AG08395 (cell line): ENCODE data around the gene RFFL.
A peak's percentile ranks its signal among the peaks of the same experiment; 100 is the strongest.

ENCODE experiments used
- DNase-seq: peaks from one replicate; pipeline ENCODE4 v3.0.0; 2012; ENCODE audit warnings: mixed read lengths, low spot score

RFFL gene

DNA sequence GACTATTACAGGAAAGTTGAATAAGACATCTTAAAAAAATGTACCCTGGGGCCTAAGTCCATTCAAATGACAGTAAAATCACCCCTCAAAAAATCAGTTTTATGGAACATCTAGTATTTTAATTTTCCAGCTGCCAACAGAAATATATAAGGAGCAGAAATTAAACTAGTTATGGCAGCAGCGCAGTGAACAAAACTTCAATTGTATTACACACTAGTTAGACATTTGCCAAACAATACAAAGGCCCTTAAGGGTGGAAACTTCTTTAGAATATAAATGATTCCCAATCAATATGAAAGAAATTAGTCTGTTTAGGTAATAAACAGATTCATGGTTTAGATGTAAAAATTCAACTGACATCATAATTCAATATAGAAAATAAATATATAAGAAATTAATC is 18.1 kb upstream of the RFFL start:
- DNase-seq, result no peak

DNA sequence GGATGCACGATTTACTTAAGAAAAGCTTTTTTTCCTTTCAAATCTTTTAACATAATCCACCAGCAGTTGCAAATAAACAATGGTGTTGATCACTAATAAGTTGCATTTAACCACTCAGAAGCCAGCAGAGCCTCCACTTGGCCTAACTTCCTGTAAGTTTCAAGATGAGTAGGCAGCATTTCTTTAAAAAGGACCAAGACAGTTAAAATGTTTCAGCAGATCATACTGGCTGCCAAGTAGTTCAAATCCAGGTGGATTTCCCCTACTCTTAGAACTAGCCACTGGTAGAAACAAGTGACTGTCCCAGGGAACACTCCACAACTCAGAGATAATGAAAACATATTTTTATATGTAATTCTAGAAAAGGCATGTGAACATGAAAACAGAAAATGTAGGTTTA is 17.0 kb upstream of the RFFL start:
- no peak for DNase-seq

DNA sequence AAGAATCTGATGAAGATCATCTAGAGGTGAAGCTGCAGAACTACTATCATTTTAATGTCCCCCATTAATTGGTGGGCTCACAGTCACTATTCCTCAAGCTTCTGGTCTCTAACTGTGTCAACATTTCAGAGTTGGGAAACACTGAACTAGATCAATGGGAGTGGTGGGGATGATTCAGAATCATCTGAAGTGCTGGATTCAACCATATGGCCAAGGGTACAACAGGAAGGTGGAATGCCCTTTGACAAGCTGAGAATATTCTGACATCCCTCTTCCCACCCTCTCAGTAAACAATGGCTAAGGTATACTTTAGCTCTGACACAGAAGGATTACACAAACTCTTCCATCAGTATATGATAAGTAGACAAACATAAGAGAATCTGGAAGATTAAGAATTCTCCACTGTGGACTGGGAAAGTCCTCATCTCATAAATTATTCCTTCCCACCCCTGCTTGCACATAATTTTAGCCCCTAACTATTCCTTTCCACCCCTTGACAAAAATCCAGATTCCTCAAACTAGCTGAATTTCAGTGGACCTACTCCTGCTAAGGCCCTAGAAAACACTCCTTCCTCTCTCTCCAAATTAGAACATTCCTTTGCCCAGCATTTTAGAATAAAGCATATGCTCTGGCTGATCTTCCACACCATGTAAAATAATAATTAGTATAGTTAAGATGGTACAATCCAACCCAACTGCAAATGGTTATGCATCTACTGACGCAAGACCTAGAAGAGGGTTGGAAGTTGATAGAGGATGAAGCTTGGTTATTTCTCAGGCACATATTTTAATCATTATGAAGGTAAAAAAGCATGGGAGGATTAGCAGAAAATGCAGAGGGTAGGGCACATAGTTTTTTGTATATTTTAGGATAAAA is 16.3 kb upstream of the RFFL start:
- DNase-seq, result no peak

DNA sequence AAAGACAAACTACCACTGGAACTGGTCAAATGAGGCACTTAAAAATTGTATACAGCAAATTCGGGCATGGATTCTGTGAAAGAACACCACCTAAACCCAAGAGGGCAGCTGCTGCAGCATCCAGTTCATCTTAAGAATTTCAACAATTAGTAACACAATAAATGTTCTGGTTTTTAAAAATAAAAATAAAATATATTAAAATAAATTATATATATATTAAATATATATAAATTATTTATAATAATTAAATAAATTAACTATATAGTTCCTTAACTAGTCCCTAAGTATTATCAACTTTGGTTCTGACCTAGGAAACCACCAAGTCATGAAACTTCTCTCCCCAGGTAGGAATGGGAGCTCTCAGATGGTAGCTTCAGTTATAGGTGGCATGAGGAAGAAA is 13.4 kb upstream of the RFFL start:
- DNase-seq, result no peak

DNA sequence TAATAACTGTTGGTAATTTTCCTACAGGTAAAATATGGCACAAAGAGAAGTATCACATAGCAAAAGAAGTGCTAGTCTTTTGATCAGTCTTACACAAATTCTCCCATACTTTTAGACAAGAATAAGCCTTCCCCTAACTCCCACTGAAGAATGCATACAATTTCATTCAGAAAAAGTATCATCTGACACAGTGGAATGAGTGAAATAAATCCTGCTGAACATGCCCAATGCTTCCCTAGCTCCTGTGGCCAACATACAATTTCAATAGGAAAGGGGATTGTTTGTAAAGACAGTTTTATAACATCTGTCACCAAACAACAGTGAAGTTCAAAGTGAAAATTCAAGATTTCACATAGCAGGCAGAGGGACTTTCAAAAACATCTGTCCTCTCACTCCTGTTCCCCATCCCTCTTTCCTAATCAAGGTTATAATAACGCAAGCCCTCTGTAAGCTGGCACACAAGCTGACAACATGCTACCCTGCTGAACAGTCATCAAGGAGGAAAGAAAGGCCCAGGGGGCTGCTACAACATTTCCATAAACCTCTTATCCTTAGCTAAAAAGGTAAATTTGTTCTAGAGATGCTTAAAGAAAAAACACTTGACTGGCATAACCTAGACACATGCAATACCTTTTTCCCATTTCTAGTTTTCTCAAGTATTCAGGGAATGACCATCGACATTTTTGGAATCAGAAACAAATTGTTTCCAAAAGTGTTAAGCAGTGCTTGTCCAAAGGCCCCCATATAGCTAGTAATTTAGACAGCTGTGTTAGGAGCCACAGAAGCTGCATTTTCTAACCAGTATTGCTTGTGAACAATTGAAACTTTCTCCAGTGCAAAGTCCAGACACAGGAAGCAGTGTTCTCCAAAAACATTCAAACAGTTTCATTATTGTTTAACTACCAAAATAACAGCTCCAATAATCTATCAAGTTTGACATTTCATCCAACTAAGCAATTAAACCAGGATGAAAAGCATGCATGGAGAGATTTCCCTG is 11.5 kb upstream of the RFFL start:
- DNase-seq, result no peak

DNA sequence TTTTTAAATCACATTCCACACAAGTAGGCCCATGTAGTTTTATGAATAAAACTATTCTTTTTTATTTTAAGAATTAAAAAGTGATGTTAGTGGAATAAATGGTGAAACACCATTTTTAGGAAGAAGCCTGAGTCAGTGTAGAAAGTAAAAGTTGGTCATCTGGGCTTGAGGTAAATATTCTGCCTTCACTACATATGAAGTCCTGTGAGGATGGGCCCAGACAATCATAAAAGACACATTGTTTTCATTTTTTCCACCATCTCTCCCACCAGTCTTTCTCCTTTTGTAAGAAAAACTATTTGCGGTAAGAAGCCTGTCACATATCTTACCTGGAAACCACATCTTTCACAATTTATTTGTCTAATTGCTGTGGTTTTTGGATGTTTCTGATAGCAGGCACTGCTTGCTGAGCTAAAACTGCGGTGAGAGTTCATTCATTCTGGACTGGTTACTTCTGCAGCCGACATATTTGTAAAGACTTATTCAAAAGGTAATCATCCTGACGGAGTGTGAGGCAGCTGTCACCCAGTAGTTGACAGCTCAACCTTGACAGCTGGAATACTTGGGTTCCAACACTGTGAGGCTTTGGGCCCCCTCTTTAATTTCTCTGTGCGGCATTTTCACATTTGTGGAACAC is 10.6 kb upstream of the RFFL start:
- DNase-seq, result no peak

DNA sequence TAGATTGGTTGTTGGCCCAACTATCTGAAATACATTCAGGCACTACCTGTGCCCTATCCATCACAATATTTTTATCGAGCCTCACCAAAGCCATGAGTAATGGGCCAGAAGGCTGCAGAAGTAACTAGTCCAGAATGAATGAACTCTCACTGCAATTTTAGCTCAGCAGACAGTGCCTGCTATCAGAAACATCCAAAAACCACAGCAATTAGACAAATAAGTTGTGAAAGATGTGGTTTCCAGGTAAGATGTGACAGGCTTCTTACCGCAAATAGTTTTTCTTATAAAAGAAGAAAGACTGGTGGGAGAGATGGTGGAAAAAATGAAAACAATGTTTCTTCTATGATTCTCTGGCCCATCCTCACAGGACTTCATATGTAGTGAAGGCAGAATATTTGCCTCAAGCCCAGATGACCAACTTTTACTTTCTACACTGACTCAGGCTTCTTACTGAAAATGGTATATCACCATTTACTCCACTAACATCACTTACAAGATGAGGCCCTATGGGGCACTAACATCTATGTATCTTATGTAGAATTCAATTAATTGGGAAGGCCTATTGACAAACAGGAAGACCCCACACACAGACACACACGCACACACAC is 9.8 kb upstream of the RFFL start:
- DNase-seq, result no peak

DNA sequence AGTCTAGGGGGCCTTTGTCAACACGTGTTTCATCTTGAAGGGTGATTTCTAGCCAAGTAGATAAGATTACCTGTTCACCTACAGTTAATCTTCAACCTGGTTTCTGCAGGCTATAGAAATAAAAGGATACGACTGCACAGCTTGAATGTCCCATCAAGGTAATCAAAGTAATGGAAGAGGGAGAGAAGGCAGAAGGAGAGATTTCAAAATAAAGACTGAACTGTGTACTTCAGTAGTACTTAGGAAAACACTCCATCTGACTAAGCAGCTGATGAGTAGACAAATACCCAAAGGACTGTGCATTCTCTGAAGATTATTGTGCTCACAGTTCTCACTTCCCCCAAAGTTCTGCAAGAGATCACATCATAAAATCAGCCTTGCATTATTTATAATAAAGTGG is 5.8 kb upstream of the RFFL start:
- peak; percentile 62 for DNase-seq

DNA sequence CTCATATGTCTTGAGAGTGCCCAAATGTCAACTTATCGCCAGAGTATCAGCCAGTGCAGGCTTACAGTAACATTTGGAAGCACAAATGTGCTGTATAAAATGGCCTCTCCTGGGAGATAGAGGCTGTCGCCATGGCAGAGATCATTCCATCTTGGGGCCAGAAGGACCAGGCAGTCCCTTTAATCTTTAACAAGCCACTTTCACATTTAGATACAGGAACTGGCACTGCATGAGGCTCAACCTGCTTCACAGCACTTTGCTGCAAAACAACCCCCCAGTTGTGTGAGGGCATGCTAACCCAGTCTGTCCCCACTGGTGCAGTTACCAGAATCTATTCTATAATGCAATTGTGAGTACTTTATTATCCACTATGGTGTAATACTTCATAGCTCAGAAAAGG is 4.7 kb upstream of the RFFL start:
- no peak for DNase-seq

DNA sequence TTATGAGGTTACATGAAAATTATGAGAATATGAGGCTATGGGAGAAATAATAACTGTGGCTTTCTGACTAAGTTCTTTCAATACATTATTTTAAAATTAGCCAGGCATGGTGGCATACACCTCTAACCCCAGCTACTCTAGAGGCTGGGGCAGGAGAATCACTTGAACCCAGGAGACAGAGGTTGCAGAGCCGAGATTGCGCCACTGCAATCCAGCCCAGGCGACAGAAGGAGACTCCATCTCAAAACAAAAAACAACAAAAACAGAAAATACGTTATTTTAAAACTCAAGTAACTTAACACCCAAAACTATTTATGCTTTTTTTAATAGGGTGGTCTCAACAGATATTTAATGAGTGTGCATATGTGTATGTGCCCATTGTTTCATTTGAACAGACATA is 2.4 kb upstream of the RFFL start:
- DNase-seq, result no peak

DNA sequence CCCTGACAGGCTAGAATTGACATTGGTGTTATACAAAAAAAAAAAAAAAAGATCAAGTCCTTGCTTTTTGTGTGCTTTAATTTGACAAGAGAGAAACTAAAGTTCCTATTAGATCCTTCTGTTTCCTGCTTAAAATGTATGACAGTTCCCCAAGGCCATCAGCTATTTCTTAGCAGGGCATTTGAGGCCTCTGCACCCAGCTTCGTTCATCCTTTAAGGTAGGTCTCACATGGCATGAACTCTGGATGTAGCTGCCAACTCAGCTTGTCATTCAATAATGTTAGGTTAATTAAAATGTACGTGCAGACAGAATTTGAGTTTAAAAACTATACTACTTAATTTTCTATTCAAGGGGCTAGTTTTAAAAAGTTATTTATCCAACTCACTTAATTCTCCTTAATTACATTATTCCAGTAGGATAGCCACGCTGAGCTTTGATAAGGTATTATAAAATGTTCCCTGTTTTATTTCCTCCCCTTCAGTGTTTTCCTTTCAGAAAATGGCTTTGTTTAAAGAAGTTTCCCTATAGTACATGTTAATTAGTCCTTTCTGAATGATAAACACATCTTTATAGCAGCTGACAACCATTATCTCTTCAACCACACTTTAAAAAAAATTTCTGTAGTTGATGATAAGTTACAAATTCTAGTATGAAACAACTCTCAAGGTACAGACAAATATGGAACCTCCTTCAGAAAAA is 1.2 kb upstream of the RFFL start:
- no peak for DNase-seq

DNA sequence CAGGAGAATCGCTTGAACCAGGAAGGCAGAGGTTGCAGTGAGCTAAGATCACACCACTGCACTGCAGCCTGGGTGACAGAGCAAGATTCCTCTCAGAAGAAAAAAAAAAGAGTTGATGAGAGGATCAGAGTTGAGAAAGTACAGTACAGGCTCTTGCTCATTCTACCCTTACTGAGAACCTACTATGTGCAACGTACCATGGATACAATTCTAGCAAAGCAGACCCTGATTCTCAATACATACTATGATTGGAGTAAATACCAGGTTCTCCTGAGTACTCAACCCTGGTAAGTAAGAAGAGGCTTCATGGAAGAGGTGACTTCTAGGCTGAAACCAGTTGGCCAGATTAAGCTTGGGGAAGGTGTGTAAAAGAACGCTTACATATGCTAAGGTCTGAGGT is 1.2 kb downstream of the RFFL start:
- DNase-seq, result no peak

DNA sequence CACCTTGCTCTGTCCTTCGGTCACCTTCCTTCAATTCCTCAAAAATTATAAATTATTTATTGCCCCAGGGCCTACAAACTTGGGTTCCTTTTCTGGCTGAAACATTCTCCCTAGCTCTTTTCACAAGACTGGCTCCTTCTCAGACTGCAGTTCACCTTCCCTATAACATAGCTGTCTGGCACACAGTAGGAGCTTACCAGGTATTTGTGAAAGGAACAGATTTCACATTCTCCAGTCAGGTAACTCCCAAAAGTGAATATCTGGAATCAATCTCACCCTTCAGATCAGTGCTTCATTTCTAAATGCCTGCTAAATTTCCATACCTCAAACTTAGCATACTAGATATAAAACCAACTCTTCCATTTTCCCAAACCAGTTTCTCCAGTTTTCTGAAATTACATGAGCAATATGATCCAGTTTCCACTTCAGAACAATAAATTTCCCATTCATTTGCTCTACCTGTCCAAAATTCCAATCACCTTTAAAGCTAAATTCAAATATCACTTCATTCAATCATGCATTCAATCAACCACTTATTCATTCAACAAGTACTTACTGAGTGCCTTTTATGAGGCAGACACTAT is 6.1 kb downstream of the RFFL start:
- DNase-seq, result no peak

DNA sequence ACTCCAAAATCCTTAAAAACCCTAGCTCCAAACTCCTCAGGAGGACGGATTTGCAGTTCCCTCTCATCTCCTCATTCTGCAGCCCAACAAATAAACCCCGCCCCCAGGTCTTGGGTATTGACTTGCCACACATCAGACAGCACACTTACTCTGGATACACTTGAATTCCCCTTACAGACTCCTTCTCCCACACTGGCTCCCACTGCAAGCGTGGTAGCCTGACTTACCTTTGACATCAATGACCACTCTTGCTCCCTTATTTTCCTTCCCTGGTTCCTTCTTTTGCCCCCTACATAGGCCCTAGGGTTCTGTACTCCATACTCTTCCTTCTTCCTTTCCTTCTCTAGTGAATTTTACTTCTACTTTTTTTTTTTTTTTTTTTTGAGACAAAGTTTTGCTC is 7.5 kb downstream of the RFFL start:
- DNase-seq, result no peak

DNA sequence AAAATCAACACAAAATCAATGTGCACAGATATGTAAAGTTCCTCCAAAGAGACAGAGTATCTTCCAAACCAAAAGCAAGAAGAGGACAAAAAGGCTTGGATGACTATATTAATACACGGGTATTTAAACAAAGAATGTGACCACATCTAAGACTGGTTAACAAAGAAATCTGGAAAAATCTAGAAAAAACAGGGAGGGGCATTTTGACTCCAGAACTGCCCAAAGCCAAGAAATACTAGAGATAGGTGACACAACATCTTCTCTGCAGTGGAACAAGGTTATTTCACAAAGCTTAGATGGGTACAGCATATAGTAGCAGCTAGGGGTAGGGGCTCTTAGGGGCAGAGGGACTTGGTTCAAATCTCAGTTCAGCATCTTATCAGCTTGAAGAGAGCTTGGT is 10.3 kb downstream of the RFFL start:
- DNase-seq, result no peak

DNA sequence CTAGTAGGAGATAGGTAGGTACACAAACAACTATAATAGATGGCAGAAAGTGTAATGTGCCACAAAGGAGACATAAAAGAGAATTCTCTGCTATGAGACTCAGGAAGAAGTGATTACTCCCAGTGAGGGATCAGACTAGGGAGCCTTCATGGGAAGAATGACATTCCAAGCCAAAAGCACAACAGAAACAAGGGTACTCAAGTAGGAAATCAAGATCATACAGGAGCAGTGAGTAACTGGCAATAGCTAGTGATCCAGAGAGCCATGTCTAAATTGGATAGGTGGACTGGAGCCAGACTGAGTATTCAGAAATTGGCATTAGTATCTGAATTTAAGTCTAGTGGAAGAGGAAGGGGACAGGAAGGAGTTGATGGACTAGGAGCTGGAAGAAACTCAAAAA is 10.7 kb downstream of the RFFL start:
- DNase-seq, result no peak

DNA sequence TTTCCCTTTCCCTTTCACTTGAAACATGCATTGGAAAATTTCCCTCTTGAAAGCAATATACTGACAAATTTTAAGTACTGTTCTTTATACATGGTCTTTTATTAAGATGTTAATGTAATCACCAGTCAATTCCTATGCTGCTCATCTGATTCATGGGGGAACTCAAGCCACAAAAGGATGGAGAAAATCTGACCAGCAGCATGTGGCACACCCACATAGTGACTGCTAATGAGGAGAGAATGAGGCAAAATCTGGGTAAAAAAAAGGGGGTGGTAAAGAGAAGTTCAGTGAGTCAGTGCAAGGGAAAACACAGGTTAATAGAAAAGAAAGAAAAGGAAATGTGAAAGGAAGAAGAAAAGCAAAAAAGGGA is 11.3 kb downstream of the RFFL start:
- DNase-seq, result peak; percentile 26

DNA sequence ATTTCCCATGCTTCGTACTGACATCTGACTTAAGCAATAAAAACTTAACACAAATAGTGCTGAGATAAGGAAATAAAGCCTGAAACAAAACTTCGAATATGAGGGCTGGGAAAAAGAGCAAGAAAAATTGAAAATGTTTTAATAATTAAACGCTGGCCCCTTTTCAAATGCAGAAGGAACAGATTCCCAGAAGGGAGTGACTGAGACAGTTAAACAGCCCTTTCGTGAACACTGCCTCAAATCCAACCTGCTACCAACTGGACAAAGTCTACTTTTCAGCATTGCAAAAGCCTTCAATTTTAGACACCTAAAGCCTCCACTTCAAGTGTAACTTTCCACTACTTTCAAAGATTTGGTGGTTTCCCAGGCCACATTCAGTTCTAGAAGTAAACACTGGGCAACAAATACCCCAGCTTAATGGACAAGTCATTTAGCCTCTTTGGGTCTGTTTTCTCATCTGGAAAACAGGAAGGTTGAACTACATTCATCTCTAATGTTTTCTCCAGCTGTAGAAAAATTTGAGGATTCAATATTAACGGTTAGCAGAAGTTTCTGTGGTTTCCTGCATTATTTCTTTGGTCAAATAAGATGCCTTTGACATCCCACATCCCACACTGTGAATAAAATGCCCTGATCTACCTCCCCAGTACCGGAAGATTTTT is 11.8 kb downstream of the RFFL start:
- DNase-seq, result no peak

DNA sequence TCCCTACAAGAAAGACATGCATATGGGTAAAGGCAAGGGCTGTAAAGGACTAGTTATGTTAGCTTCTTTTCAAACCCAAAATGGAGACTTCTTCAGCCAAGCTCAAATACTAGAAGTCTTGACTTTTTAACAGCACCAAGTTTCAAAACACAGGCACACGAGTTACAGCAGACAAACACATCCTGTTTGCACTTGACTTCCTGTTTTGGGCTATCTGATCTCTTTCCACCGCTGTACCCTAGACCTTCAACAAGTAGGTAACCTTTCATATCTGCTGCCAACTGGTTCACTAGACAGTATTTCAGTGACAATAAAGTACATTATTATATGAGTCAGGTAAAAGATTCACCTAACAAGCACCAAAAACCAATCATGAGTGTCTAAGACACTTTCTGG is 12.3 kb downstream of the RFFL start:
- no peak for DNase-seq

DNA sequence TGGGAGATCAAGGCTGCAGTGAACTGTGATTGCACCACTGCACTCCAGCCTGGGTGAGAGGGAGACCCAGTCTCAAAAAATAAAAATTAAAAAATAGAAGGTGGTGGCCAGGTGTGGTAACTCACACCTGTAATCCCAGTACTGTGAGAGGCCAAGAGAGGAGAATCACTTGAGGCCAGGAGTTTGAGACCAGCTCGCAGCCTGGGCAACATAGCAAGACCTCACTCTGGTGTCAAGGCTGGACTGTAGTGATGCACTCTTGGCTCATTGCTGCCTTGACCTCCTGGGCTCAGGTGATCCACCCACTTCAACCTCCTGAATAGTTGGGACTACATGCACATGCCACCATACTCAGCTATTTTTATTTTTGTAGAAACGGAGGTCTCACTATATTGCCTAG is 13.3 kb downstream of the RFFL start:
- no peak for DNase-seq
